GM10266 (cell line): ENCODE measurements around the gene MED10.
"Not testable (repeated sequence)": the region's sequence is repeated elsewhere in the genome, so short reads cannot be mapped to it uniquely, and the experiment has no call there.

ENCODE experiments used
- DNase-seq: peaks from one replicate; pipeline ENCODE4 v3.0.0; 2012; ENCODE audit errors: extremely low spot score
- CTCF ChIP-seq: IDR thresholded peaks from 2 replicates; pipeline ENCODE4 v1.5.1; 2012; ENCODE audit warnings: mild to moderate bottlenecking, low read depth; ENCODE audit not compliant: control insufficient read depth, insufficient read depth; ENCODE audit errors: missing control alignments

Gene MED10

DNA sequence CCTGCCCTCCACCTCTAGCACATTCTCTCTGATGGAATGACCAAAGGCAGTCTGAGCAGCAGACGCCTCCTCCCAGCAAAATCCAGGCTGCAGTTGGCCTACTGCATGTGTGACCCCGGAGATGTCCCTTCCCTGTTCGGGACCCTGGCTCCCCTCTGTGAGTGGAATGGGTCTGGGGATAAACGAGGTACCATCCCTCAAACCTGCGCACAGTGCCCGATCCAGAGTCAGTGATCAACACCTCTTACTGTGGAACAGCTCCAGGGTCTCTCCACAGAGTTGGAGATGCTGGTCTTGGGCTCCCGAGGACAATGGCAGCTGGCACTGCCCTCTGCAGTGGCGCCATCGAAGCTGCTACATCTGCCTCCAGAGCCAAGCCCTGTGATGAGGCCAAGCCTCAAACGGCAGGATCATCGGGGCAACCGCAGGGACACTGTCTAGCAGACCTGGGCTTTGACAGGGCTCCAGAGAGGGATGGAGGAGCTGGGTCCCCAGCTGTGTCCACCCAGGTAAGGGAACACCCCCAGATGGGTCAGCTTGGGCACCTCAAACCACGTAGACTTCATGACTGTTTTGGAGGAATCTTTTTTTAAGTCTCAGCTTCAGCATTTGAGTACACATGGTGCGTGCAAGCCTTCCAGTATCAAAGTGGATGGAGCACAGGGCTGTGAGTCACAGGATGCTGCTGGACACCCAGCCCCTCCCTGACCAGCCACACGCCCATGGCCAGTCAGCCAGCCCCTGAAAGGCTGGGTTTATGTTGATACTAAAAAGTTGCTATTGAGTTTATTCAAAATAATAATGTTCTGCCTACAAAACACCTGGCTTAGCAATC is 13.0 kb downstream of the MED10 start:
- no peak for TF ChIP-seq CTCF
- DNase-seq = no peak

DNA sequence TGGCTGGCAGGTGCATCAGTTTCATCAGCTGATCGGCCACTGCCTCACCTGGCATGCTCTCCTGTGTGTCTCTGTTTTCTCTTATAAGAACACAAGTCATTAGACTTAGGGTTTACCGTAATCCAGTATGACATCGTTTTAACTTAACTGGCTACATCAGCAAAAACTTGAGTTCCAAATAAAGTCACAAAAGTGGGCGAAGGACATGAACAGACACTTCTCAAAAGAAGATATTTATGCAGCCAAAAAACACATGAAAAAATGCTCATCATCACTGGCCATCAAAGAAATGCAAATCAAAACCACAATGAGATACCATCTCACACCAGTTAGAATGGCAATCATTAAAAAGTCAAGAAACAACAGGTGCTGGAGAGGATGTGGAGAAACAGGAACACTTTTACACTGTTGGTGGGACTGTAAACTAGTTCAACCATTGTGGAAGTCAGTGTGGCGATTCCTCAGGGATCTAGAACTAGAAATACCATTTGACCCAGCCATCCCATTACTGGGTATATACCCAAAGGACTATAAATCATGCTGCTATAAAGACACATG is 14.8 kb downstream of the MED10 start:
- DNase-seq = not testable (repeated sequence)

DNA sequence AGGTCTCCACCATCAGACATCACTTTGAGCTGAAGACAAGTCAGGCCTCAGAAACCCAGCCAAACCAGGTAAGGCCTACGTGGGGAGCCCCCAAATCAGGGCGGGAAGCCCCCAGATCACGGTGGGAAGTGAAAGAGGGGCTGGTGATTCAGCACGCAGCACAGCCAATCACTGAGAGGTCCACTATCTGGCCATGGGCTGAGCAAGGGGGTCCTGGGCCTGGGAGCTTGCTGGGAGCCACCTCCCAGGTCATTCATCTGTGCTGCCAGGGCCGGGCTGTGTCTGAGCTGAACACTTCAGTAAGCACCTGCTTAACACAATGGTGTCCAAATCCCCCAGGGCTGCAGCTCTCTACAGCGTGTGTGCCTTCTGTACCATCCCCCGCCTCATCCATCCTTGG is 15.5 kb downstream of the MED10 start:
- no peak for DNase-seq
- no peak for TF ChIP-seq CTCF

GRCh38 chr5:6361101-6361500 is 17.2 kb downstream of the MED10 start:
- TF ChIP-seq CTCF = no peak

DNA sequence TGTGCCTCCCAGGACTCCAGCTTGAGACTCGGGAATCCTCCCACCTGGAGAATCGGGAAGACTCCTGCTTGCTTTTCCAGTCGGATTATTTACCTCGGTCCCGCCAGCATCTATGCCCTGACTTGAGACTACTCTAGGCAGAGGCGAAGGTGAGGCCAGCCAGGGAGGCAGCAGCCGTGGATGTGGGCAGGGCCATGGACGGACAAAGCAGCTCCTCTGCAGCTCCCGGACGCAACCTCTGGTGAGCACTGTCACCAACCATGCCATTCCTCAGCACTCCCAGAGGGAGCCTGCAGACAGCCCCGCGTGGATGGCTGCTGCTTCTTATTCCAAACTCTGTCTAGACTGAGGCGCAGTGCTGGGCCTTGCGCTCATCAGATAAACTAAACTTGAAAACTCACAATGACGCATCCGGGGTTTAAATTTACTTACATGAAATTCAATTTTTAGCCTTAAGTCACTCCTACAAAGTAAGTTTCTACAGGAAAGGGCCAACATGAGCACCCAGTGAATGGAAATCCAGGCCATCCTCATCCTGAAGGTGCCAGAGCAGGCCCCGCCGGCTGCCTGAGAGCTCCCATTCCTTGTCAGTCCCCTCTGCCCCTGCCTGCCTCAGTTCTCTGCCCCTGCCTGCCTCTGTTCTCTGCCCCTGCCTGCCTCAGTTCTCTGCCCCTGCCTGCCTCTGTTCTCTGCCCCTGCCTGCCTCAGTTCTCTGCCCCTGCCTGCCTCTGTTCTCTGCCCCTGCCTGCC is 17.8 kb downstream of the MED10 start:
- no peak for DNase-seq
- TF ChIP-seq CTCF = no peak

More at GRCh38 chr5:6361101-6361500, 17.2 kb downstream of the MED10 start:
- DNase-seq = no peak

DNA sequence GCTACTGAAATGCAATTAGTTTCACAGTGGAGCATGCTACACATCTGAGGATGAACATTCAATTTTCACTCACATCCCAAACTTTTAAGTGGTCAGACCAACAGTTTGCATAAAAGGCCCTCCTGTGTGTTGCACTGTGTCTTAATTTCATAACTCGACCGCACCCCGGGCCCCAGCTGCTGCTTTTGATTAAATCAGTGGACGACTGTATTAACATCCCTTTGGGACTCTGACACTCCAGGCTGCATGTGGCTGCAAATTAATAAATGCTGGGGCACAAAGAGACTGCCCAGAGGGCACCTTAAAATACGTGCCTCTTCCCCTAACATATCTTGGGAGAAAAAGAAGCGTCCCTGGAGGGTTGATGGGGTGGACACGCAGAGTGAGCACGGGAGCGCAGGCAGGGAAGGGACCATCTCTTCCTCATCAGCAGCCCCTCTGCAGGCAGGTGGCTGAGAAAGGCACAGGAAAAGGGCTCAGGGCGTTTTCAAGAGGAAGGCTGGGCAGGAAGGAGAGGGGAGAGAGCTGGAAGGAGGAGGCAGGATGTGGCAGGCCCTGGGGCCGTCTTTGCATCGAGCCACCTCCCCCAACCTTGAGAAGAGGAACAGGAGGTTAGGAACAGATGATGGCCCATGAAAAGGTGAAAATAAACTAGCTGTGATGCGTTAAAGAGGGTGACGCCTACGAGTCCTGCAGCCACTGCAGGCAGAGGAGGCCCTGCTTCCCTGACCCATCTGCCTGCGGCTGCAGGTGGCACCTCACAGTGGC is 18.6 kb downstream of the MED10 start:
- no peak for TF ChIP-seq CTCF
- no peak for DNase-seq

- TF ChIP-seq CTCF = no peak
These were observed 19.9 kb downstream of the MED10 start for GRCh38 chr5:6358434-6358820.

GRCh38 chr5:6357817-6358433 is 20.4 kb downstream of the MED10 start:
- DNase-seq = not testable (repeated sequence)

More at GRCh38 chr5:6358434-6358820, 19.9 kb downstream of the MED10 start:
- no peak for DNase-seq
